Astrocyte of the spinal cord (primary cell): Measurements from ENCODE around the gene CTIF.
A peak's percentile ranks its signal among the peaks of the same experiment; 100 is the strongest.

Experiments used
- DNase-seq: peaks from one replicate; pipeline ENCODE4 v3.0.0; 2011; ENCODE audit warnings: low read depth, low spot score
- H3K4me3 ChIP-seq: 2 replicates; pipeline ENCODE4 v1.5.1; 2011; ENCODE audit warnings: low read depth, mild to moderate bottlenecking, low read length, moderate library complexity
- in situ Hi-C: cut with HindIII; loops from 2 replicates; pipeline ENCODE4 v1.10.0; 2017; ENCODE audit warnings: low sequenced_read_pairs
- TF ChIP-seq, protein P1 (sequence below): IDR thresholded peaks from 2 replicates; pipeline ENCODE4 v1.5.1; 2012; ENCODE audit warnings: low read depth, mild to moderate bottlenecking, low read length, inconsistent platforms

Gene CTIF

DNA sequence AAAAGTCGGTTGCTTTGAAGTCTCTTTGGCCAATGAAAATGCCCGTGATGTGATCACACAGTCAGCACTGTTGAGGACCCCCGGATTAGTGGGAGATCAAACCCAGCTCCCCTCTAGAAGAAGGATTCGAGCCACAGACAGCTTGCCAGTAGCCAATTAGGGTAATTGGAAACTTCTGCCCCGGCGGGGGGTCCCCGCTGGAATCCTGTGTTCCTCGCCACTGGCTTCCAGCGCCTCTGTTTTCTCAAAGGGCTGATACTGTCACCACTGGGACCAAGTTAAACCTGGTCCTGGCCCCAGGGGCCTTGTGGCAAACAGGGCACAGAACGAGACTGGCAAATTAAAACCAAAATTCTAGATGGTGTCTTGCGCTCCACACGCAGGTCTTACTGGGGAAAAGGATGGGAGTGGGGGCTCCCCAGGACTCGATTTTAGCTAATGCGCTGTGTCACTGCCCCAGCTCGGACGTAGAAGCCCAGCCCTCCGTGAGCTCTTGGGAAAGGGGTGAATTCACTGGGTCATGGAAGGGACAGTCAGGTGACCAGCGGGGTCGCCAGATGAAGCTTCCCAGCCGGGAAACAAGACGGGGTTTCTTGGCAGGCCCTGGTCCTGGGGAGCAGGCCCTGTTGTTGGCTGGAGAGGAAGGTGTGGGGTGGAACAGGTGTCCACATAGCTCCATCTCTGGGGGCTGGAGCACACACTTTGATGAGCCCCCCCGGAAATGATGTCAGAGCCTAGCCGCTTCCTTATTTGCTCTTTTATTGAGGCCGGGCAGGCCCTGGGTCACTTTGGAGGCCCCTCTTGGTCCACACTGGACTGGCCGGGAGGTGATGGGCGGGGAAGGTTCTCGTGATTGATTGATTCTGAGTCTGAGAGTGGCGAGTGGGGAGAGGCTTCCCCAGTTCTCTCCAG lies 321.7 kb downstream of the CTIF start:
- TF ChIP-seq, protein P1, sequence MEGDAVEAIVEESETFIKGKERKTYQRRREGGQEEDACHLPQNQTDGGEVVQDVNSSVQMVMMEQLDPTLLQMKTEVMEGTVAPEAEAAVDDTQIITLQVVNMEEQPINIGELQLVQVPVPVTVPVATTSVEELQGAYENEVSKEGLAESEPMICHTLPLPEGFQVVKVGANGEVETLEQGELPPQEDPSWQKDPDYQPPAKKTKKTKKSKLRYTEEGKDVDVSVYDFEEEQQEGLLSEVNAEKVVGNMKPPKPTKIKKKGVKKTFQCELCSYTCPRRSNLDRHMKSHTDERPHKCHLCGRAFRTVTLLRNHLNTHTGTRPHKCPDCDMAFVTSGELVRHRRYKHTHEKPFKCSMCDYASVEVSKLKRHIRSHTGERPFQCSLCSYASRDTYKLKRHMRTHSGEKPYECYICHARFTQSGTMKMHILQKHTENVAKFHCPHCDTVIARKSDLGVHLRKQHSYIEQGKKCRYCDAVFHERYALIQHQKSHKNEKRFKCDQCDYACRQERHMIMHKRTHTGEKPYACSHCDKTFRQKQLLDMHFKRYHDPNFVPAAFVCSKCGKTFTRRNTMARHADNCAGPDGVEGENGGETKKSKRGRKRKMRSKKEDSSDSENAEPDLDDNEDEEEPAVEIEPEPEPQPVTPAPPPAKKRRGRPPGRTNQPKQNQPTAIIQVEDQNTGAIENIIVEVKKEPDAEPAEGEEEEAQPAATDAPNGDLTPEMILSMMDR = no peak

DNA sequence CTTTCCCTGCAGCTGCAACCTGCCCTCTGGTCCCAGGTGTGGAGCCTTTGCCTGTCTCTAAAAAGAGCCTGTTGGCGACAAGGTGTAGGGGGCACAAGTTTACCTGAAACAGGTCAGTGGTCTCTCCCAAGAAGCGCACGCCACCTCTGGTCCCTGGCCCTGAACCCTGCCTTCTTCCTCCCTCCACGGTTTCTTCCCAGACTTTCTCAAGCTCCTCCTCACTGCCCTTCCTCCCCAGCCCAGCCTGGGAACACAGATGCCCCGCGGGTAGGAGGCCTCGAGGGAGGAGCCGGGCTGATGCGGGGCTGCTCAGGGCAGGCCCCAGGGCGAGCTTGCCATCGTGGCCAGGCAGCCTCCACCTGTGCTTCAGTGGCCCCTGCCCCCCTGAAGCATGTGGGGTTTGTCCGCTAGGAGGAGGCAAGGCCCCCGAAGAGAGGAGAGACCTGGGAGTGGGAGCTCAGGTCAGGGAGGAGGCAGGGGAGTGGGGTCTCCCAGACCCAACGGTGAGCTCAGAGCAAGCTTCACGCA lies 322.4 kb downstream of the CTIF start:
- DNase-seq = no peak
- TF ChIP-seq, protein P1 = no peak
- in situ Hi-C loops = no loop called here
- no peak overlapping the region for H3K4me3 ChIP-seq

More for the DNA sequence above, 321.7 kb downstream of the CTIF start:
- no peak overlapping the region for H3K4me3 ChIP-seq
- in situ Hi-C loops = no loop called here
- peak; percentile 49 for DNase-seq

DNA sequence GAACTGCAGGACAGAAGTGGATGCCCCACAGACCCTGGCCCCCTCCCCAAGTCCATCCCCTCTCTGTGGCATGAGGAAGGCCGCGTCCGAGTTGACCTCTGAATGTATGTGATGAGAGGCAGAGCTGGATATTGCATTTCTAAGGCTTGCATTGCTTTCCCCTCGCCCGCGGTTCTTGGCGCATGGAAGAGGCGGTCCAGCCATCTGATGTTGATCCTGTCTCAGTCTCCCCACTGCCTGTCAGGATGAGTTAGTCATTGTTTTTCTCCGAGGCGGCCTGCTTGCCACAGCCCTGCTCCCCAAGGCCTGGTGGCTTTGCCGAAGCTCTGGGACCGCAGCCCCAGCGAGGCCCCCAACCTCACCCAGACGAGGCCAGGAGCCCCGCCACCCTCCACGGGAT lies 323.3 kb downstream of the CTIF start:
- peak; percentile 56 for DNase-seq
- in situ Hi-C loops = no loop called here
- no peak overlapping the region for H3K4me3 ChIP-seq
- TF ChIP-seq, protein P1 = no peak

DNA sequence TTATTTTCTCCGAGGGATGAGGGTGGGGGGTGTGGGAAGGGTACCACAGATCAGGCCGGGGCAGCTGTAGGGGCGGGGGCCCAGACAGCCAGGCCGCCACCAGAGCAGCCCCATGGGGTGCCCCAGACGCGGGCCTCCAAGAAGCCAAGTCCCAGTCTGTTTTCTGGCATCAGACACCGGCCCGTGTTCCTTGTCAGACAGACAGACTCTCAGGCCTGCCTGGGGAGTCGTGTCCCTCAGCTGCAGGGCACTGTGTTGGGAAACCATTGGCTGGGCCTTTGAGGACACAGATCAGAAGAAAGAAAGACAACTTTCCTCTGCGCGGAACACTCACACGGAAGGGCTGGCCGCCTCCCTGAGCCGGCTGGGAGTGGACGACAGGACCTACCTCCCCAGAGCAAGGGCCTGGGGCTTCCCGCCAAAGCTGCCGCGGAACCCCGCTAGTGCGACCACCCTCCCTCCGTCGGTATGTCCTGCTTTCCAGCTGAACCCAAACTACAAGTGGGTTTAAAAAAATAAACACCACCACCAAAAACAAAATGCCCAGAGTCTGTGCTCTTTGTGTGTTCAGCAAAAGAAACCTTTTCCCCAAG lies 323.9 kb downstream of the CTIF start:
- DNase-seq = no peak
- in situ Hi-C loops = no loop called here
- H3K4me3 ChIP-seq = no peak overlapping the region
- TF ChIP-seq, protein P1 = no peak

DNA sequence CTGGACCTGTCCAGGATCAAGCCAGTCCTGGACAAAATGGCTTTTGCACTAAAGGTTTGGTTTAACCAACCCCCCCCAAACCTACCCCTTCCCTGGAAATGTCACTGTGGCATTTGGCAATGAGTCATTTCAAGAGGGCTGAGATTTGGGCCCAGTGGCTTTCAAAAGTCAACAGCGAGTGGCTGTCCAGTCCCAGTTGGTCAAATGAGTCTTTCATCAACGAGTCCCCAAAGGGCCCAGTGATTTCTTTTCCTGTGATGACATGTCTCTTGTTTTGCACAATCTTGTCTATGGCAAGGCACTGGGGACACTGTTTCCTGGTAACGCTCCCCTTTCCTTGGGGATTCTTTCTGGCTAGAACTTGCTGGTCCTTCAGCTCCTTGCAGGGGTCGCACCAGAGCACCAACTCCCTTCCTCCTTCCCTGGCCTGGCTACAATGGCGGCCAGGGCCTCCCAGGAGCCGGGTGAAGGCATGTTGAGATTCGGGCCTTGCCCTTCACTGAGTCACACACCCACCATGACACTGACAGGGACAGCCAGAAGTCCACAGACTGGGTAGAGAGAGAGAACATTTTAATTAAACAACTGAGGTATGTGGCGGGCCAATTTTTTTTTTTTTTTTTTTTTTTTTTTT lies 324.7 kb downstream of the CTIF start:
- DNase-seq = no peak
- in situ Hi-C loops = no loop called here
- H3K4me3 ChIP-seq = no peak overlapping the region
- TF ChIP-seq, protein P1 = no peak

DNA sequence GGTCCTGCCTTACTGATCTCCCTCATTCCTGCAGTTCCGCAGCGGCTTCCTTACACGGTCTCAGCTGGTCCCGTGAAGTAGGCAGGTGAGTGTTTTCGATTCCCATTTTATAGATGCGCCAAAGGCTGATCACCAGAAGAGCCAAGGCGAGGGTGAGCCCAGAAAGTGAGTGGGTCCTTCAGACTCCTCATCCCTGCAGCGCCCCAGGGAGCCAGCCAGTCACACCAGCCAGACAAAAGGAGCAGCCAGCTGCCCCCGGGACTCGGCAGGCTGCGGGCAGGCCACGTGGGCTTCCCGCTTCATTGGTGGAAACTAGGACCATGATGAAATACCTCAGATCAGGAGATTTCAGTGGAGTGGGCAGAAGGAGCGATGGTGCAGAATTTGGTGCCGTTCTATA lies 326.0 kb downstream of the CTIF start:
- H3K4me3 ChIP-seq = no peak overlapping the region
- DNase-seq = no peak
- TF ChIP-seq, protein P1 = no peak
- in situ Hi-C loops = no loop called here
